Cardiac fibroblast (primary cell): ENCODE measurements around the gene OR10K1.
"Not testable (repeated sequence)": the region's sequence is repeated elsewhere in the genome, so short reads cannot be mapped to it uniquely, and the experiment has no call there.

Experiments
- DNase-seq, 2 donors: peaks; one replicate each; pipeline versions ENCODE4 v3.0.0 to v3.0.0-alpha.2; 2010; ENCODE audit warnings: low read depth in 2 of 2
- H3K4me3 ChIP-seq, 2 donors: replicated peaks in 1 of 2; 1 replicate in 1 of 2; 2 replicates in 1 of 2; pipeline ENCODE4 v1.5.1; 2011; ENCODE audit warnings: low read depth in 2 of 2, low read length in 2 of 2, mild to moderate bottlenecking in 2 of 2, moderate library complexity in 1 of 2
- TF ChIP-seq, protein P1 (sequence below): IDR thresholded peaks from one replicate; pipeline ENCODE4 v1.5.1; 2011; ENCODE audit warnings: low read depth, mild to moderate bottlenecking, low read length, inconsistent platforms

OR10K1 gene

GRCh38 chr1:158461534-158461933 lies at the start of gene OR10K1:
OR10K1 (plus strand) TSS chr1:158461834; CDS start chr1:158465562, 3,728 bp downstream.
- H3K4me3 ChIP-seq = no peak within 1 kb of the TSS
- TF ChIP-seq, protein P1, sequence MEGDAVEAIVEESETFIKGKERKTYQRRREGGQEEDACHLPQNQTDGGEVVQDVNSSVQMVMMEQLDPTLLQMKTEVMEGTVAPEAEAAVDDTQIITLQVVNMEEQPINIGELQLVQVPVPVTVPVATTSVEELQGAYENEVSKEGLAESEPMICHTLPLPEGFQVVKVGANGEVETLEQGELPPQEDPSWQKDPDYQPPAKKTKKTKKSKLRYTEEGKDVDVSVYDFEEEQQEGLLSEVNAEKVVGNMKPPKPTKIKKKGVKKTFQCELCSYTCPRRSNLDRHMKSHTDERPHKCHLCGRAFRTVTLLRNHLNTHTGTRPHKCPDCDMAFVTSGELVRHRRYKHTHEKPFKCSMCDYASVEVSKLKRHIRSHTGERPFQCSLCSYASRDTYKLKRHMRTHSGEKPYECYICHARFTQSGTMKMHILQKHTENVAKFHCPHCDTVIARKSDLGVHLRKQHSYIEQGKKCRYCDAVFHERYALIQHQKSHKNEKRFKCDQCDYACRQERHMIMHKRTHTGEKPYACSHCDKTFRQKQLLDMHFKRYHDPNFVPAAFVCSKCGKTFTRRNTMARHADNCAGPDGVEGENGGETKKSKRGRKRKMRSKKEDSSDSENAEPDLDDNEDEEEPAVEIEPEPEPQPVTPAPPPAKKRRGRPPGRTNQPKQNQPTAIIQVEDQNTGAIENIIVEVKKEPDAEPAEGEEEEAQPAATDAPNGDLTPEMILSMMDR = no peak
- no peak for DNase-seq

DNA sequence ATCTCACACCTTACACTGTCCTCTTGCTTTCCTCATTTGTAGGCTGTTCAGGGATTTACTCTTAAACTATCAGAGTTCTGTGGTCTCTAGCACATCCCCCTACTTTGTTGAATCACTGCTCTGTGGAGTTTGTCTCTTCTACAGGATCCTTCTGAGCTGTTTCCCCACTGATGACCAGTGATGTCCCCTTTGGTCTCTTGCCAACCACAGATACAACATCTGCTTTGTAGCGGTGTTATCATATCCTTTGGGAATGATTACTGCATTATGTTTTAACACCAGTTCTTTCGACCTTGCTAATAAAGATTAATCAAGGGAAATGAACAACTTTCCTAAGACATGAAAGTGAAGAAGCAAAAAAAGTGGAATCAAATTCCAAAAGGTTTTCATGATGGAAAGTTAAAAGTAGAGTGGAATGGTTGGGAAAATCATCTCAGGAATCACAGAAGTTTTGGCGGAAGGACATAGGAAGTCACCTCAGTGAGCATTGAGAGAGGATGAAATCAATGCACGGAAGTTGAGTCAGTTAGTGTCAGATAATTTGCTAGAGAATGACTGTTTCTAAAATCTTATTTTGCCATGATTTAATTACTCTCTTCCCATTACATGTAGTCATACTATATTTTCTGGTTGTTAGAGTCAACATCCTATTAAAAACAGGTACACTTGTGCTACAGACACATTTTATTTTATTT lies 46.8 kb upstream of the OR10K1 start:
- no peak overlapping the region for H3K4me3 ChIP-seq
- no peak for DNase-seq
- TF ChIP-seq, protein P1 = no peak

DNA sequence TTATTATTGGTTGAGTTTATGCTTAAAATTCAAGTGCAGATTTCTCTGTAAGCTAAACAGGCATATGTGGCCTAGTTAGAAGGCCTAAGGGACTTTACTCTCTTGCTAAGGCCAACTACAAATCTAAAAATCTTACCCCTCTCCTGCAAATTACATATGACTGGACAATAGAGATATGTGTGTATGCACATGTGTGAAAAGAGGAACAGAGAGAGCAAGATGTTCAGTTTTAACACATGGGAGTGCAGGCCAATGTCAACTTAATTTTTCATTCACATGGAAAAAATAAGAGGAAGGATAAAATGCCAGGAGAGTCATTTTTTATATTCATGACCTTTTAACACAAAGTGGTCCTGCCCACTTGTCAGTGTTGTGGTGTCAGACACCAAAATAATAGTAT lies 44.0 kb upstream of the OR10K1 start:
- DNase-seq = no peak
- TF ChIP-seq, protein P1 = no peak
- no peak overlapping the region for H3K4me3 ChIP-seq

DNA sequence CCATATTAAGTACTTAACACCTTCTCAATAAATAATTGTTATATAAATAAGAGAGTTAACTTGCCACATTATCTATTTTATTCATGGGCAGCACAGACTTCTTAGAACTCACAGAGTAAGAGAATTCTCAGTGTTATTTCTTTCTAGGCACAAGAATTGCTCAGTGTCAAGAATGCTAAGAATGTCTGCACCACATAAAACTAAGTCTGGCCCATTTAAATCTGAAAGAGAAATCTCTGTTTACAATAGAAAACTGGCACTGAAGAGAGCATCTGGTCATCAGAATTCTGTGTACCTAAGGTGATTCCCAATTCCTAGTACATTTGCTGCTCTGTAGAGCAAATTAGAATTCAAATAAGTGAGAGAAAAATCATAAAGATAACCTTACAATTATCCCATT lies 39.4 kb upstream of the OR10K1 start:
- TF ChIP-seq, protein P1 = no peak
- DNase-seq = no peak
- H3K4me3 ChIP-seq = no peak overlapping the region

DNA sequence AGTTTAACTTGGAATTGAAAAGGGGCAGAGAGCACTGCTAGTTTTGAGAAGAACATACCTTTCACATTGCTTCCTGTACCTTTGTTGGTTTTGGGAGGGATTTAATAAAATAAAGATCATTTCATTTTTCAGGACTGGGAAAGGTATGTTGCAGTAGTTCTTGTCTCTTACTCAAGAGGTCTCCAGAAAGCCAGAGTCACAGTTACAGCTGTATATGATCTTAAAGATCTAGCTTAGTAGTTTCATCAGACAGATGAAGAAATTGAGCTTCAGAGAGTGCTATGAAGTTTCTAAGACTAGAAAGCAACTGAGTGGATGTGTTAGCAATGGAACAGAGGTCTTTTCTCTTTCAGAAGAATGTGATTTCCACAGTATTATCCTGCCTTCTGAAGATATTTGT lies 36.6 kb upstream of the OR10K1 start:
- TF ChIP-seq, protein P1 = no peak
- no peak overlapping the region for H3K4me3 ChIP-seq
- no peak for DNase-seq

GRCh38 chr1:158426137-158426536 lies 35.5 kb upstream of the OR10K1 start, which contains the start of gene OR10K2:
OR10K2 (minus strand) TSS chr1:158426237; CDS start chr1:158420866, 5,371 bp downstream.
- no peak for DNase-seq
- no peak within 1 kb of the TSS for H3K4me3 ChIP-seq
- TF ChIP-seq, protein P1 = no peak

DNA sequence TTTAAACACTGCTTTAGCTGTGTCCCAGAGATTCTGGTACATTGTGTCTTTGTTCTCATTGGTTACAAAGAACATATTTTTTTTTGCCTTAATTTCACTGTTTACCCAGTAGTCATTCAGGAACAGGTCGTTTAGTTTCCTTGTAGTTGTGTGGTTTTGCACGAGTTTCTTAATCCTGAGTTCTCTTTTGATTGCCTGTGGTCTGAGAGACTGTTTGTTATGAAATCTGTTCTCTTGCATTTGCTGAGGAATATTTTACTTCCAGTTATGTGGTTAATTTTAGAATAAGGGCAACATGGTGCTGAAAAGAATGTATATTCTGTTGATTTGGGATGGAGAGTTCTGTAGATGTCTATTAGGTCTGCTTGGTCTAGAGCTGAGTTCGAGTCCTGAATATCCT lies 31.5 kb upstream of the OR10K1 start:
- not testable (repeated sequence) for DNase-seq

More for the DNA sequence above, 31.5 kb upstream of the OR10K1 start:
- not testable (repeated sequence) for H3K4me3 ChIP-seq
